Endothelial cell of umbilical vein (primary cell): Measurements from ENCODE around the gene PTPN14. TPM values are rescaled to one million over a fixed set of nuclear protein-coding genes. Genes with fewer than 3 reads are reported as not detected.

Source experiments
- BruUV-seq: library from RNA; stranded (reverse); fragments of 400-500 nt; replicated peaks from 2 replicates; lab custom pipeline; 2021; lab: Mats Ljungman, UMichigan
- CTCF ChIA-PET: fragments of 300-600, 350-600 bp; sonication (Branson Sonifier 250); formaldehyde crosslinking; loops from one replicate; lab custom pipeline; 2021; ENCODE audit warnings: antibody characterized with exemption, inconsistent platforms; lab: Charles Lee
- POLR2A ChIA-PET: fragments of 300-600, 350-600 bp; sonication (Branson Sonifier 250); formaldehyde crosslinking; loops from one replicate; lab custom pipeline; 2021; ENCODE audit warnings: antibody characterized with exemption, inconsistent platforms; lab: Charles Lee
- DNase-seq: peaks from one replicate; pipeline ENCODE4 v3.0.0-alpha.2; 2011; ENCODE audit warnings: low read depth, low spot score
- FAIRE-seq: peaks from 2 replicates; lab custom pipeline; 2011; peaks lifted over from hg19 to GRCh38; lab: Jason Lieb, UNC
- H2AFZ ChIP-seq: 2 replicates; pipeline ENCODE4 v1.6.0; 2012; ENCODE audit warnings: low read depth, low read length, control low read depth, inconsistent platforms
- H3K27ac ChIP-seq: 2 replicates; pipeline ENCODE4 v1.5.1; 2011; ENCODE audit warnings: low read depth, mild to moderate bottlenecking, control low read depth, low read length, moderate library complexity; ENCODE audit not compliant: insufficient read depth
- H3K27me3 ChIP-seq, 2 experiments: 2 replicates each; pipeline versions ENCODE4 v1.6.0 to v1.6.1; 2011; ENCODE audit warnings: low read length in 2 of 2, mixed read lengths in 1 of 2; ENCODE audit not compliant: control insufficient read depth in 2 of 2, insufficient read depth in 2 of 2
- H3K36me3 ChIP-seq, 2 experiments: 2 replicates in 1 of 2; 3 replicates in 1 of 2; pipeline ENCODE4 v1.5.1; 2011; ENCODE audit warnings: low read length in 2 of 2, mild to moderate bottlenecking in 1 of 2, moderate library complexity in 1 of 2; ENCODE audit not compliant: control insufficient read depth in 2 of 2, insufficient read depth in 2 of 2; ENCODE audit errors: extremely low read depth in 1 of 2
- H3K4me1 ChIP-seq: 3 replicates; pipeline ENCODE4 v1.5.1; 2011; ENCODE audit warnings: mild to moderate bottlenecking, low read length; ENCODE audit not compliant: control insufficient read depth, insufficient read depth; ENCODE audit errors: extremely low read depth
- H3K4me2 ChIP-seq: 2 replicates; pipeline ENCODE4 v1.6.1; 2011; ENCODE audit warnings: low read length, control low read depth, mixed read lengths; ENCODE audit not compliant: insufficient read depth
- H3K4me3 ChIP-seq, 3 experiments: fragments of 200-600 bp in 1 of 3; sonication (generic), shearing (Covaris generic) in 1 of 3; replicated peaks in 1 of 3; 2 replicates each; pipeline ENCODE4 v1.5.1; 2011 to 2016; ENCODE audit warnings: control low read depth in 3 of 3, low read length in 3 of 3, mild to moderate bottlenecking in 2 of 3, inconsistent platforms in 1 of 3, low read depth in 1 of 3, moderate library complexity in 1 of 3; ENCODE audit not compliant: insufficient read depth in 1 of 3
- H3K79me2 ChIP-seq: 2 replicates; pipeline ENCODE4 v1.6.0; 2012; ENCODE audit warnings: low read length, inconsistent platforms; ENCODE audit not compliant: control insufficient read depth, insufficient read depth
- H3K9ac ChIP-seq: replicated peaks from 2 replicates; pipeline ENCODE3; 2011; ENCODE audit warnings: low read length, control low read depth; ENCODE audit not compliant: insufficient read depth; ENCODE audit errors: extremely low read depth
- H3K9me1 ChIP-seq: replicated peaks from 3 replicates; pipeline ENCODE4 v1.6.0; 2011; ENCODE audit warnings: mild to moderate bottlenecking, low read length; ENCODE audit not compliant: control insufficient read depth, insufficient read depth; ENCODE audit errors: extremely low read depth
- H3K9me3 ChIP-seq: replicated peaks from 2 replicates; pipeline ENCODE4 v1.5.1; 2012; ENCODE audit warnings: low read length, inconsistent platforms; ENCODE audit not compliant: control insufficient read depth, insufficient read depth
- H4K20me1 ChIP-seq: replicated peaks from 2 replicates; pipeline ENCODE3; 2011; ENCODE audit warnings: mild to moderate bottlenecking, low read length; ENCODE audit not compliant: control insufficient read depth, insufficient read depth; ENCODE audit errors: extremely low read depth
- CTCF ChIP-seq, 2 donors: IDR thresholded peaks; 1 replicate in 1 of 2; 2 replicates in 1 of 2; pipeline ENCODE4 v1.5.1; 2011; ENCODE audit warnings: low read length in 2 of 2, mild to moderate bottlenecking in 2 of 2, moderate library complexity in 2 of 2, control low read depth in 1 of 2, inconsistent platforms in 1 of 2, low read depth in 1 of 2; ENCODE audit not compliant: insufficient read depth in 1 of 2; ENCODE audit errors: extremely low read depth in 1 of 2
- EZH2 ChIP-seq: IDR thresholded peaks from 2 replicates; pipeline ENCODE4 v1.6.1; 2012; ENCODE audit warnings: borderline replicate concordance, low read depth, mild to moderate bottlenecking, moderate library complexity, low read length, inconsistent platforms; ENCODE audit not compliant: severe bottlenecking
- FOS ChIP-seq: IDR thresholded peaks from 2 replicates; pipeline ENCODE4 v1.6.1; 2011; ENCODE audit warnings: mild to moderate bottlenecking, low read length, moderate library complexity, borderline replicate concordance; ENCODE audit not compliant: insufficient read depth
- GATA2 ChIP-seq: IDR thresholded peaks from 2 replicates; pipeline ENCODE4 v1.7.0; 2011; ENCODE audit warnings: low read depth, mild to moderate bottlenecking, moderate library complexity, mixed read lengths, low read length; ENCODE audit not compliant: insufficient read length, insufficient read depth
- JUN ChIP-seq: IDR thresholded peaks from 2 replicates; pipeline ENCODE4 v1.6.1; 2011; ENCODE audit warnings: borderline replicate concordance, low read depth; ENCODE audit not compliant: insufficient read length, insufficient read depth
- MYC ChIP-seq: IDR thresholded peaks from one replicate; pipeline ENCODE4 v1.6.1; 2011; ENCODE audit warnings: mild to moderate bottlenecking, low read depth, low read length
- POLR2A ChIP-seq: IDR thresholded peaks from 2 replicates; pipeline ENCODE4 v1.6.1; 2012; ENCODE audit warnings: low read depth, mild to moderate bottlenecking, control low read depth, low read length
- POLR2AphosphoS5 ChIP-seq: IDR thresholded peaks from 2 replicates; pipeline ENCODE4 v1.6.1; 2012; ENCODE audit warnings: low read depth, mild to moderate bottlenecking, control low read depth, low read length, moderate library complexity; ENCODE audit not compliant: insufficient read depth
- dilution Hi-C: fragments of 300-500 bp; cut with MboI; formaldehyde crosslinking; loops from one replicate; pipeline ENCODE4 v1.15.0; 2019; ENCODE audit warnings: low sequenced_read_pairs; ENCODE audit not compliant: extremely low pct_ligation_motif_present
- intact Hi-C: fragments of 100-400 bp; cut with micrococcal nuclease; formaldehyde crosslinking; loops from one replicate; pipeline ENCODE4 v1.10.0; 2022
- polyA plus RNA-seq, 4 experiments: library from polyadenylated mRNA; depleted of rRNA in 3 of 4; stranded (reverse) in 3 of 4; unstranded in 1 of 4; fragments of >200 nt; gene quantifications; 2 replicates each; pipeline versions ENCODE4 v1.2.1 to v1.2.3, GENCODE V29; 2011 to 2012; ENCODE audit warnings: missing spikeins in 1 of 4
- total RNA-seq: library from RNA; stranded (reverse); gene quantifications from 2 replicates; pipeline ENCODE4 v1.2.3, GENCODE V29; 2021
- TF ChIP-seq, protein P1 (sequence below): IDR thresholded peaks from 2 replicates; pipeline ENCODE4 v1.6.1; 2011; ENCODE audit not compliant: insufficient read depth, insufficient read length

The PTPN14 gene
- total and polyA plus RNA-seq, 2 donors (not counting 3 experiments of a cell fraction or from before 2014, with no cell fraction given): 18.5 to 93.0 TPM

DNA sequence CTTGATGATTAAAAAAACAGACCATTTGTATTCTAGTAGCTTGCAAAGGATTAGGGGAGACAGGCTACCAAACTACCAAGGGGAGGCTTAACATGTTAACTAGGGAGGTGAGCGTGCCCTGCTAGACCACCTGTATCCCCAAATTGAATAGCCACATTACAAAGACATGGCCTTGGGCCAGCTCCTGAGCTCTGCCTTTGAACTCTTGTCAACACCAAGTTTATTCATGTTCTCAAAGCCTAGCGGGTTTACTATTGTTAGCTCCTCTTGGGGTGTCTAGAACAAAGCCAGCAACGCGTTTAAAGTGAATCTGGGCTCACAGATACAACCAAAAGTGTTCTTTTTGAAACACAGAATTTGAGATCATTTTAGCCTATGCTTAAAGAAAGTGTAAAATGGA is 234.1 kb downstream of the PTPN14 start:
- ChIA-PET CTCF (interaction anchor here (0.8 to 10.2 kb wide), 6 partner anchors 13 to 1301 kb away, joined by 3 to 85 read pairs (median 14); partner anchors contain the start of gene ANGEL2), POLR2A (no interaction called here)
- FAIRE-seq: no peak
- Histone ChIP-seq H4K20me1 (no peaks in the 10 kb centered on the region), H3K27me3 (no peaks in the 10 kb centered on the region), H3K9me1 (no peaks in the 10 kb centered on the region), H2AFZ (no peak overlapping the region), H3K9ac (no peak overlapping the region), H3K4me3 (no peak overlapping the region), H3K4me1 (no peaks in the 10 kb centered on the region), H3K27ac (no peak overlapping the region), H3K9me3 (no peaks in the 10 kb centered on the region), H3K79me2 (no peaks in the 10 kb centered on the region), H3K36me3 (no peaks in the 10 kb centered on the region), H3K4me2 (no peak overlapping the region)
- BruUV-seq: no TSS peak
- intact Hi-C loops: no loop called here
- DNase-seq: no peak
- dilution Hi-C loops: no loop called here
- no peak for TF ChIP-seq GATA2
- no peak for TF ChIP-seq MYC
- no peak for TF ChIP-seq FOS
- no peak for TF ChIP-seq JUN
- TF ChIP-seq, protein P1, sequence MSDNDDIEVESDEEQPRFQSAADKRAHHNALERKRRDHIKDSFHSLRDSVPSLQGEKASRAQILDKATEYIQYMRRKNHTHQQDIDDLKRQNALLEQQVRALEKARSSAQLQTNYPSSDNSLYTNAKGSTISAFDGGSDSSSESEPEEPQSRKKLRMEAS: no peak
- TF ChIP-seq POLR2AphosphoS5: no peak
- no peak for TF ChIP-seq CTCF (IDR thresholded peaks at IDR 0.05; ENCODE audit: extremely low read depth in 1 of 2, insufficient read depth in 1 of 2, low read depth in 1 of 2, low read length in 2 of 2)
- no peak for TF ChIP-seq POLR2A
- TF ChIP-seq EZH2: no peak
